HG02970 (cell line): ENCODE measurements around the gene NCOR1.
"Not testable (repeated sequence)": the region's sequence is repeated elsewhere in the genome, so short reads cannot be mapped to it uniquely, and the experiment has no call there.

Experiments
- ATAC-seq: cut with Tn5 transposase; IDR thresholded peaks from one replicate; pipeline ENCODE4 v1.9.1; 2021; ENCODE audit warnings: mild to moderate bottlenecking, moderate library complexity, moderate number of reproducible peaks; ENCODE audit not compliant: unreplicated experiment, low FRiP score

Gene NCOR1

GRCh38 chr17:16152326-16152725 lies 63.0 kb downstream of the NCOR1 start:
- ATAC-seq = not testable (repeated sequence)

- ATAC-seq = no peak
Observed at GRCh38 chr17:16150251-16150856, 65.0 kb downstream of the NCOR1 start.

GRCh38 chr17:16148596-16148995 lies 66.7 kb downstream of the NCOR1 start:
- no peak for ATAC-seq

DNA sequence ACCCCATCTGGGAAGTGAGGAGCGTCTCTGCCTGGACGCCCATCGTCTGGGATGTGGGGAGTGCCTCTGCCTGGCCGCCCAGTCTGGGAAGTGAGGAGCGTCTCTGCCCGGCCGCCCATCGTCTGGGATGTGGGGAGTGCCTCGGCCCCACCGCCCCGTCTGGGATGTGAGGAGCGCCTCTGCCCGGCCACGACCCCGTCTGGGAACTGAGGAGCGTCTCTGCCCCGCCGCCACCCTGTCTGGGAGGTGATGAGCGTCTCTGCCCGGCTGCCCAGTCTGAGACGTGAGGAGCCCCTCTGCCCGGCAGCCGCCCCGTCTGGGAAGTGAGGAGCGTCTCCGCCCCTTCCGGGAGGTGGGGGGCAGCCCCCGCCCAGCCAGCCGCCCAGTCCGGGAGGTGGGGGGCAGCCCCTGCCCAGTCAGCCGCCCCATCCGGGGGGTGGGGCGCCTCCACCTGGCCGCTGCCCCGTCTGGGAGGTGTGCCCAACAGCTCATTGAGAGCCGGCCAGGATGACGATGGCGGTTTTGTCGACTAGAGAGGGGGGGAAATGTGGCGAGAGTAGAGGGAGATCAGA lies 69.9 kb downstream of the NCOR1 start:
- not testable (repeated sequence) for ATAC-seq

- ATAC-seq = no peak
Observed at GRCh38 chr17:16141685-16142084, 73.6 kb downstream of the NCOR1 start.

- no peak for ATAC-seq
Observed at GRCh38 chr17:16140854-16141253, 74.5 kb downstream of the NCOR1 start.

- ATAC-seq = no peak
Observed at GRCh38 chr17:16135461-16135860, 79.9 kb downstream of the NCOR1 start.

DNA sequence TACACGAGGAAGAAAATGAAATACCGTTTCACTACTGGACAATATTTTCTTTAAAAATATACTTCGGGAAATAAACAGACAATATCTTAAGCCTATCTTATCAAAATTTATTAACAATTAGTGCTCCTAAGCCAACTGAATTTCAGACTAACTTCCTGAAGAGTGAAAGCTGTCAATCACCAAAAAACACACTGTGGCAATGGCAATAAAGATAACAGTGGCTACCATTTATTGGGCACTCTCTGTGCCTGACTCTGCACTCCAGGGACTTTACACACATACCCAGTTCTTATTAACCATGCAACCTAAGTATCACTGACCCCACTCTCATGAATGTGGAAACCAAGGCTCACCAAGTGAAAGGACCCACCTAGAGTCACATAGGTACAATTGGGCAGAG lies 83.7 kb downstream of the NCOR1 start:
- ATAC-seq = no peak

DNA sequence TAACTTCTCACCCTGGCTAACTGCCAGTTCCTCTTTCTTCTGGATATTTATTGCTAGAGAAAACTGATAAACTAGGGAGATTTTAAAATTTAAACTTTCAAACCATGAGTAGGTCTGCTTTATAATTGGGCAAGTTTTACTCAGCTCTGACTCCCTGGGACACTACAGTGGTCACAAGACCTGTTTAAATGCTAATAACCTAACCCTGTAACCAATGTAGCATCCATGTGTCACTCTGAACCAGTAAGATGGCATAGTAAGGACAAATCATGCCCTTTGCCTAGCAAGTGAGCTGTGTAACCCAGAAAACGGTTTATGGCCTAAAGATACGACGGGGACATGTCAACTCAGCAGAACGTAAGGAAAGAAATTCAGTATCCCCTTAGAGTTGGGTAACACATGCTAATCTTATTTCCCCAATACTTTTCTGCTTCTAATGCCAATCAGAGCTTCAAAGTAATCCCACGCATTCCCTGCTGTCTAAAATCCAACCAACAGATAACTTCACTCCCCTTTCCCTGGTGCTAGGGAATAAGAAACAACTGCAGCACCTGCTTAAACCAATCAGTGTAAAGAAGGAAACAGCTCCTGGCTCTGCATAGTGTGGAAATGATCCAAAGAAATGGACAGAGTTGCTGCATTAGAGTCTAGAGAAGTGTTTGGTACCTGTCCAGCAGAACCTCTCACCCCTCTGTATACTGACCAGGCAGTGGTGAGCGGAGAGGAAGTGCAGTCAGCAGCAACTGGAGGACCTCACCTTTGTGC lies 85.7 kb downstream of the NCOR1 start:
- ATAC-seq = no peak

DNA sequence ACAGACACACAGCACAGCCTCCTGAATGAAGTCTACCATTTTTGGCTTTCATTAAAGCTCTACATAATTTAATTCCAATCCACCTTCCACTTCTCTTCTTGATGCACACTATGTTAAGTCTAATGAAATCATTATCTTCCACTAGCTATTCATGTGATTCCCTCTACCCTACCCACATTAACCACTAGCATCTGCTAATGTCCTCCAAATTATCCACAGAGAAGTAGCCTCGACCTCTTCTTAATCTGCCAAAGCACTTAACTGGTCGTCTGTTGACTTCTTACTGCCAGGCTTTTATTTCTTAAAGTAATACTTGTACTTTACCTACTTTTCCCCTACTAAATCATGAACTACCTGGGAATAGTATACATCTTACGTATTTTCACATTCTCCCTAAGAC lies 91.8 kb downstream of the NCOR1 start:
- ATAC-seq = no peak

- no peak for ATAC-seq
Observed at GRCh38 chr17:16122697-16123434, 92.5 kb downstream of the NCOR1 start.

GRCh38 chr17:16121915-16122314 lies 93.4 kb downstream of the NCOR1 start:
- ATAC-seq = no peak

- ATAC-seq = no peak
Observed at GRCh38 chr17:16120937-16121336, 94.4 kb downstream of the NCOR1 start.

GRCh38 chr17:16117149-16117548 lies 98.2 kb downstream of the NCOR1 start:
- ATAC-seq = no peak

DNA sequence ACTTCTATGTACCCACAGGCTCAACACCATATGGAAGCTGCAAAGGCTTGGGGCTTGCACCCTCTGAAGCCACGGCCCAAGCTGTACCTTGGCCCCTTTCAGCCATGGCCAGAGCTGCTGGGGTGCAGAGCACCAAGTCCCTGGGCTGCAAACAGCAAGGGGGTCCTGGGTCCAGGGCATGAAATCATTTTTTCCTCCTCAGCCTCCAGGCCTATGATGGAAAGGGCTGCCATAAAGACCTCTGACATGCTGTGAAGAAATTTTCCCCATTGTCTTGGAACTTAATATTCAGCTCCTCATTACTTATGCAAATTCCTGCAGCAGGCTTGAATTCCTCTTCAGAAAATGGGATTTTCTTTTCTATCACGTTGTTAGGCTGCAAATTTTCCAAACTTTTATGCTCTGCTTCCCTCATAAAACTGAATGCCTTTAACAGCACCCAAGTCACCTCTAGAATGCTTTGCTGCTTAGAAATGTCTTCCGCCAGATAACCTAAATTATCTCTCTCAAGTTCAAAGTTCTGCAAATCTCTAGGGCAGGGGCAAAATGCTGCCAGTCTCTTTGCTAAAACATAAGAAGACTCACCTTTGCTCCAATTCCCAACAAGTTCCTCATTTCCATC lies 100.1 kb downstream of the NCOR1 start:
- ATAC-seq = not testable (repeated sequence)

GRCh38 chr17:16108871-16109270 lies 106.5 kb downstream of the NCOR1 start:
- no peak for ATAC-seq

DNA sequence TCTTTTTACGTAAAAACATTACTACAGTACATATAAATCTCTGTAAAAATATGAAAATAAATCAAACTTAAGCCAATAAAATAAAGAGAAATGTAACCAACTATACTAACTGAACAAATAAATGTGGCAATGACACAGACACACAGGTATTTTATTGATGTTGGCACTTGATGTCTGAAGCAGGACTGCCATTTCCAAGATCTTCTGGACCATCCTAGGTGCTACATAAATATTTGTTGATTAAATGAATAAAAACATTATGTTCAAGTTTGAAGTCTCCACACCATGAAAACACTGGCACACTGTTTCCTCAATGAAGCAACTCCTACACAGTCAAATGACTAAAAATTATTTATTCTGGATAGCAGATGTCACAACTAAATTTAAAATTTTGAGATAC lies 106.9 kb downstream of the NCOR1 start:
- ATAC-seq = no peak

- no peak for ATAC-seq
Observed at GRCh38 chr17:16107165-16107770, 108.1 kb downstream of the NCOR1 start.

GRCh38 chr17:16106161-16106891 lies 109.0 kb downstream of the NCOR1 start:
- no peak for ATAC-seq

DNA sequence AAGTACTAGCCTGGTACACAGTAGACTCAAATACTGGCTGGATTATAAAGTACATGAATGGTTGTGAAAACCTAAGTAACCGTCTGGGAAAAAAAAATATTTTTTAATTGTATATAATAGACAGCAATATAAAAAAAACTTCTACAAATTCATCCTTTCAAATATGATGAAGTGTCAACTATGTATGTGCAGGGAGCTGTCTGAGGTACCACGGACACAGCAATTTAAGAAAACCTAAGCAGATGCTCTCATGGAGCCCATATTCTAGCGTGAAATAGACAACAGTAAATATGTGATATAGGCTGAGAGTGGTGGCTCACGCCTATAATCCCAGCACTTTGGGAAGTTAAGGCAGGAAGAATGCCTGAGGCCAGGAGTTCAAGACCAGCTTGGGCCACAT lies 111.1 kb downstream of the NCOR1 start:
- ATAC-seq = no peak
